MM.1S (cell line): ENCODE results near the gene FERMT2.

Experiments used
- DNase-seq: peaks from one replicate; pipeline ENCODE4 v3.0.0-alpha.2; 2015
- H2AFZ ChIP-seq: fragments of 300-600 bp; sonication (generic); 2 replicates; pipeline ENCODE4 v1.6.0; 2016; ENCODE audit warnings: antibody characterized with exemption, low read length
- H3F3A ChIP-seq: fragments of 300-600 bp; sonication (generic); 2 replicates; pipeline ENCODE4 v1.6.1; 2016; ENCODE audit warnings: mild to moderate bottlenecking, antibody characterized with exemption, low read length, moderate library complexity, mixed read lengths; ENCODE audit not compliant: insufficient read depth
- H3K27ac ChIP-seq: fragments of 300-600 bp; sonication (generic); 2 replicates; pipeline ENCODE4 v1.5.1; 2016; ENCODE audit warnings: mild to moderate bottlenecking, low read length
- H3K27me3 ChIP-seq: fragments of 300-600 bp; sonication (generic); replicated peaks from 2 replicates; pipeline ENCODE4 v1.6.0; 2016; ENCODE audit warnings: low read length; ENCODE audit not compliant: insufficient read depth
- H3K36me3 ChIP-seq: fragments of 300-600 bp; sonication (generic); replicated peaks from 2 replicates; pipeline ENCODE4 v1.6.1; 2016; ENCODE audit warnings: mild to moderate bottlenecking, low read length, mixed read lengths; ENCODE audit not compliant: insufficient read depth
- H3K4me1 ChIP-seq: fragments of 300-600 bp; sonication (generic); 2 replicates; pipeline ENCODE4 v1.6.1; 2016; ENCODE audit warnings: low read length, mixed read lengths
- H3K4me2 ChIP-seq: fragments of 300-600 bp; sonication (generic); 2 replicates; pipeline ENCODE4 v1.6.0; 2016; ENCODE audit warnings: low read depth, low read length
- H3K4me3 ChIP-seq: fragments of 300-600 bp; sonication (generic); 2 replicates; pipeline ENCODE4 v1.5.1; 2016; ENCODE audit warnings: low read length, mixed read lengths
- H3K79me2 ChIP-seq: fragments of 300-600 bp; sonication (generic); 2 replicates; pipeline ENCODE4 v1.6.1; 2016; ENCODE audit warnings: mixed run types, low read length, mixed read lengths
- H3K9ac ChIP-seq: fragments of 300-600 bp; sonication (generic); 2 replicates; pipeline ENCODE4 v1.6.1; 2016; ENCODE audit warnings: low read length, mixed read lengths
- H3K9me2 ChIP-seq: fragments of 300-600 bp; sonication (generic); replicated peaks from 2 replicates; pipeline ENCODE4 v1.6.1; 2016; ENCODE audit warnings: mild to moderate bottlenecking, low read length, mixed read lengths; ENCODE audit not compliant: insufficient read depth
- H3K9me3 ChIP-seq: fragments of 300-600 bp; sonication (generic); replicated peaks from 2 replicates; pipeline ENCODE4 v1.6.1; 2016; ENCODE audit warnings: mild to moderate bottlenecking, low read length, mixed read lengths; ENCODE audit not compliant: insufficient read depth
- H4K20me1 ChIP-seq: fragments of 300-600 bp; sonication (generic); 2 replicates; pipeline ENCODE4 v1.6.1; 2016; ENCODE audit warnings: mild to moderate bottlenecking, low read length, moderate library complexity, mixed read lengths; ENCODE audit not compliant: insufficient read depth
- EZH2 ChIP-seq: fragments of 300-600 bp; sonication (generic); optimal IDR thresholded peaks from 2 replicates; pipeline ENCODE3; 2017; ENCODE audit warnings: low read depth, mild to moderate bottlenecking, antibody characterized with exemption, low read length, mixed read lengths
- EZH2phosphoT487 ChIP-seq: fragments of 300-600 bp; sonication (generic); IDR thresholded peaks from 2 replicates; pipeline ENCODE4 v1.6.1; 2018; ENCODE audit warnings: antibody characterized with exemption, low read length
- TF ChIP-seq, protein P1 (sequence below): fragments of 300-600 bp; sonication (generic); IDR thresholded peaks from 2 replicates; pipeline ENCODE4 v1.5.1; 2016; ENCODE audit warnings: antibody characterized with exemption, low read length, mixed read lengths

FERMT2 gene

DNA sequence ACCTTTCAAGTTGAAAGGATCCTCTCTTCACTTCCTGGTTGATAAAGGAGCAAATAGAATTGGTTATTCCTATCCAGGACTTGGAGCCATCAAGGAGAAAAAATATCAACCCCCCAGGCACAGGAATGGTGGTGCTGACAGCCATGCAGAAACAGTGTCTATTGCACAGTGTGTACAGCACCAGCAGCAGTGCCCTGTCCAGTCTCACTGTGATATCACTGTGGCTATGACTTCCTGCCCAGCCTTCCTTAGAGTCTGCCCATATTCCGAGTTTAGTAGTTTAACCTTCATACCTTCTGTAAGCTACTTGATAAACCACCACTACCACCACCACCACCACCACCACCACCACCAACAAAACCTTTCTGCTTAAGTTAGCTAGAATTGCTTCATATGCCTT is 45.1 kb upstream of the FERMT2 start:
- Histone ChIP-seq H2AFZ (no peak overlapping the region), H3F3A (no peaks in the 10 kb centered on the region), H3K9me2 (no peaks in the 10 kb centered on the region), H3K9ac (no peak overlapping the region), H3K27me3 (no peaks in the 10 kb centered on the region), H3K27ac (no peak overlapping the region), H3K4me1 (no peaks in the 10 kb centered on the region), H3K79me2 (no peaks in the 10 kb centered on the region), H3K4me3 (no peak overlapping the region), H3K9me3 (no peaks in the 10 kb centered on the region), H3K4me2 (no peak overlapping the region), H3K36me3 (no peaks in the 10 kb centered on the region), H4K20me1 (no peaks in the 10 kb centered on the region)
- no peak for DNase-seq
- TF ChIP-seq, protein P1, sequence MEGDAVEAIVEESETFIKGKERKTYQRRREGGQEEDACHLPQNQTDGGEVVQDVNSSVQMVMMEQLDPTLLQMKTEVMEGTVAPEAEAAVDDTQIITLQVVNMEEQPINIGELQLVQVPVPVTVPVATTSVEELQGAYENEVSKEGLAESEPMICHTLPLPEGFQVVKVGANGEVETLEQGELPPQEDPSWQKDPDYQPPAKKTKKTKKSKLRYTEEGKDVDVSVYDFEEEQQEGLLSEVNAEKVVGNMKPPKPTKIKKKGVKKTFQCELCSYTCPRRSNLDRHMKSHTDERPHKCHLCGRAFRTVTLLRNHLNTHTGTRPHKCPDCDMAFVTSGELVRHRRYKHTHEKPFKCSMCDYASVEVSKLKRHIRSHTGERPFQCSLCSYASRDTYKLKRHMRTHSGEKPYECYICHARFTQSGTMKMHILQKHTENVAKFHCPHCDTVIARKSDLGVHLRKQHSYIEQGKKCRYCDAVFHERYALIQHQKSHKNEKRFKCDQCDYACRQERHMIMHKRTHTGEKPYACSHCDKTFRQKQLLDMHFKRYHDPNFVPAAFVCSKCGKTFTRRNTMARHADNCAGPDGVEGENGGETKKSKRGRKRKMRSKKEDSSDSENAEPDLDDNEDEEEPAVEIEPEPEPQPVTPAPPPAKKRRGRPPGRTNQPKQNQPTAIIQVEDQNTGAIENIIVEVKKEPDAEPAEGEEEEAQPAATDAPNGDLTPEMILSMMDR, result no peak
- TF ChIP-seq EZH2 (no peak), EZH2phosphoT487 (no peak)

DNA sequence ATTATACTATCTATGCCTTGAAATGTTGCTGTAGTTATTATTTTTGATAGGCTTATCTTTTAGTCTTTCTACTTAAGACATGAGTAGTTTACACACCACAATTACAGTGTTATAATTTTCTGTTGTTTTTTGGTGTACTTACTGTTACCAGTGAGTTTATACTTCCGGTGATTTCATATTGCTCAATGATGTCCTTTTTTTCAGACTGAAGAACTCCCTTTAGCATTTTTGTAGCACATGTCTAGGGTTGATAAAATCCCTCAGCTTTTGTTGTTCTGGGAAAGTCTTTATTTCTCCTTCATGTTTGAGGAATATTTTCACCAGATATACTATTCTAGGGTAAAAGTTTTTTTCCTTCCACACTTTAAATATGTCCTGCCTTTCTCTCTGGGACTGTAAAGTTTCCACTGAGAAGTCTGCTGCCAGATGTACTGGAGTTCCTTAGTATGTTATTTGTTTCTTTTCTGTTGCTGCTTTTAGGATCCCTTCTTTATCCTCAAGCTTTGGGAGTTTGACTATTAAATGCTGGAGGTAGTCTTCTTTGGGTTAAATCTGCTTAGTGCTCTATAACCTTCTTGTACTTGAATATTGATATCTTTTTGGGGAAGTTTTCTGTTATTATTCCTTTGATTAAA is 41.5 kb upstream of the FERMT2 start:
- Histone ChIP-seq H3K9me3 (no peaks in the 10 kb centered on the region), H3K27ac (no peak overlapping the region), H3K9me2 (no peaks in the 10 kb centered on the region), H3K9ac (no peak overlapping the region), H3K4me1 (no peaks in the 10 kb centered on the region), H3K79me2 (no peaks in the 10 kb centered on the region), H3K4me2 (no peak overlapping the region), H2AFZ (no peak overlapping the region), H3K27me3 (no peaks in the 10 kb centered on the region), H4K20me1 (no peaks in the 10 kb centered on the region), H3F3A (no peaks in the 10 kb centered on the region), H3K4me3 (no peak overlapping the region), H3K36me3 (no peaks in the 10 kb centered on the region)
- DNase-seq, result no peak
- TF ChIP-seq EZH2 (no peak), EZH2phosphoT487 (no peak)
- TF ChIP-seq, protein P1, result no peak

- no peaks in the 10 kb centered on the region for H3K27me3 ChIP-seq
- H4K20me1 ChIP-seq, result no peaks in the 10 kb centered on the region
- no peaks in the 10 kb centered on the region for H3K4me1 ChIP-seq
- no peak overlapping the region for H3K4me3 ChIP-seq
- no peak overlapping the region for H3K27ac ChIP-seq
- no peaks in the 10 kb centered on the region for H3K79me2 ChIP-seq
- no peak overlapping the region for H3K9ac ChIP-seq
- H3K9me3 ChIP-seq, result no peaks in the 10 kb centered on the region
- no peak overlapping the region for H2AFZ ChIP-seq
- no peak for DNase-seq
- no peaks in the 10 kb centered on the region for H3F3A ChIP-seq
- no peak overlapping the region for H3K4me2 ChIP-seq
- H3K9me2 ChIP-seq, result no peaks in the 10 kb centered on the region
- H3K36me3 ChIP-seq, result no peaks in the 10 kb centered on the region
- TF ChIP-seq, protein P1, result no peak
- TF ChIP-seq EZH2phosphoT487 (no peak), EZH2 (no peak)
These were observed 37.3 kb upstream of the FERMT2 start for GRCh38 chr14:52988139-52988538.
